ENCODE data around the gene TOX2.

Gene TOX2

DNA sequence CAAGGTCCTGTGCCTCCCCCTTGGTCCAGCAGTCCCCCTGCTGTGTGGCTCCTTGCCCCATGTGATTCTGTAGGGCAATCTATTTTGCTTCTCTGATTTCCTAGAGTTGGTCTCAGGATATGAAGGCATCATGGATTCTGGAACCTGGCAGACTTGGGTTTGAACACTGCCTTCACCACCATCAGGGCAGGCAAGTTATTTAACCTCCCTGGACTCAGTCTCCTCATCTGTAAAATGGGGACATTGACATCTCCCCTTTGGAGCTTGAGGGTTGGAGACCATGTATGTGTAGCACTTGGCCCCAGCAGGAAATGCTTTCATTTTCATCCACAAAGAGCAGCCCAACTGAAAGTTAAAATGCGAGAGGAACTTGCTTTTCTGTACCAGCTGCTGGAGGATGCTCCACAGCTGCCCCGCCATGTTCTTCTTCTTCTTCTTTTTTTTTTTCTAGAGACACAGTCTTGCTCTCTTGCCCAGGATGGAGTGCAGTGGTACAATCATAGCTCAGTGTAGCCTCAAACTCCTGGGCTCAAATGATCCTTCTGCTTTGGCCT lies 6.7 kb downstream of the TOX2 start:
- H3K4me3 ChIP-seq (ENCODE audit: low read length): no peak overlapping the region
- TF ChIP-seq, protein P1, sequence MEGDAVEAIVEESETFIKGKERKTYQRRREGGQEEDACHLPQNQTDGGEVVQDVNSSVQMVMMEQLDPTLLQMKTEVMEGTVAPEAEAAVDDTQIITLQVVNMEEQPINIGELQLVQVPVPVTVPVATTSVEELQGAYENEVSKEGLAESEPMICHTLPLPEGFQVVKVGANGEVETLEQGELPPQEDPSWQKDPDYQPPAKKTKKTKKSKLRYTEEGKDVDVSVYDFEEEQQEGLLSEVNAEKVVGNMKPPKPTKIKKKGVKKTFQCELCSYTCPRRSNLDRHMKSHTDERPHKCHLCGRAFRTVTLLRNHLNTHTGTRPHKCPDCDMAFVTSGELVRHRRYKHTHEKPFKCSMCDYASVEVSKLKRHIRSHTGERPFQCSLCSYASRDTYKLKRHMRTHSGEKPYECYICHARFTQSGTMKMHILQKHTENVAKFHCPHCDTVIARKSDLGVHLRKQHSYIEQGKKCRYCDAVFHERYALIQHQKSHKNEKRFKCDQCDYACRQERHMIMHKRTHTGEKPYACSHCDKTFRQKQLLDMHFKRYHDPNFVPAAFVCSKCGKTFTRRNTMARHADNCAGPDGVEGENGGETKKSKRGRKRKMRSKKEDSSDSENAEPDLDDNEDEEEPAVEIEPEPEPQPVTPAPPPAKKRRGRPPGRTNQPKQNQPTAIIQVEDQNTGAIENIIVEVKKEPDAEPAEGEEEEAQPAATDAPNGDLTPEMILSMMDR (conservative IDR thresholded peaks at IDR 0.05; ENCODE audit: low read length): no peak

DNA sequence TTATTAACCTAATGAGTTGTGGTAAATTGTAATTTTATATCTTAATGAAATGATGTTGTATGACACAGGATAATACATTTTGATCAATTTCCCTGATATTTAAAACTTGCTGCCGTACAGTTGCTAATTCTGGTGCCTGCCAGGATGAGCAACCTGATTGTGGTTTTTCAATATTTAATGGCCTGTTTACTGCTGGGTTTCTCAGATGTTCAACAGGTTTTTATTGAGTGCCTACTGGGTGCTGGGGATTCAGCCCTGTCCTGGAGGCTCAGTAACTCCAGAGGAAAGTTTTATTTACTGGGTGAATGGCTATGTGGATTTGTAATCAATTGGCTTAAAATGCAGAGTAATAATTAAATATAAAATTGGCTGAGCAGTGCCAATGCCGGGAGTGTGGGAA lies 8.0 kb downstream of the TOX2 start:
- TF ChIP-seq, protein P1 (conservative IDR thresholded peaks at IDR 0.05; ENCODE audit: low read length): no peak
- DNase-seq (ENCODE audit: low read depth): no peak
- no peak overlapping the region for H3K4me3 ChIP-seq (ENCODE audit: low read length)

More for the DNA sequence above, 6.7 kb downstream of the TOX2 start:
- no peak for DNase-seq (ENCODE audit: low read depth)

DNA sequence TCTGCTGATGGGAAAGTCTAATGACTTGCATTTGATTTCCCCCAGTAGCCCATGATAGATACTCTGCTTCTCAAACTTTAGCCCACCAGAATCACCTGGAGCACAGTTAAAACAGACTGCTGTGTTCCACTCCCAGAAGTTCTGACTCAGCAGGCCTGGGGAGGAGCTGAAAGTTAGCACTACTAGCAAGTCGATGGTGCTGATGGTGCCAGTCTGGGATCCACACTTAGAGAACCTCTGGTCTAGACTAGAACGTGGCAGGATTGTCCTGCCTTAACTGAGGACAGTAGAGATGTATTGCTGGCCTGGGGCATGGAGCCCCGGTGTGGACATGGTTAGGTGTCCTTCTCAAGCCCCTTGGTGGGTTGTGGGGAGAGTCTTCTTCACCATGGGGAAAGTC lies 8.7 kb downstream of the TOX2 start:
- TF ChIP-seq, protein P1 (conservative IDR thresholded peaks at IDR 0.05; ENCODE audit: low read length): no peak
- no peak for DNase-seq (ENCODE audit: low read depth)
- H3K4me3 ChIP-seq (ENCODE audit: low read length): no peak overlapping the region

DNA sequence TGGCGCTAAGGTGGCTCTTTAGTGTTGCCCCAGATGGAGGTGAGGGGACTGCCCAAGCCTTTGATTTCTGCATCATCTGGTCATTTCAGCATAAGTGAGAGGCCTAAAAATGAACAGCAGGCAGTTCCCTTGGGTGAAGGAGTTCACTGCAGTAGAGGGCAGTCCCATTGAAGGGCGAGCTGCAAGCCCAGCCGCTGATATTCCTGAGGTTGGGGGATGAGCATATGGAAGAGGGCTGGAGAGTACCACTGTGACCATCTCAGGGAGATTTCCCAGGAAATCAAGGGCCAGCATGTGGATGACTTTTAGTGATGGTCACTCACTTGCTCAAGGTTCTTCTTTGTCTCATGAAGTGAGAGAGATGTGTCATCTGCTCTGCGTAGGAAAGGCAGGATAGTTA lies 9.3 kb downstream of the TOX2 start:
- TF ChIP-seq, protein P1 (conservative IDR thresholded peaks at IDR 0.05; ENCODE audit: low read length): no peak
- no peak overlapping the region for H3K4me3 ChIP-seq (ENCODE audit: low read length)
- DNase-seq (ENCODE audit: low read depth): no peak

DNA sequence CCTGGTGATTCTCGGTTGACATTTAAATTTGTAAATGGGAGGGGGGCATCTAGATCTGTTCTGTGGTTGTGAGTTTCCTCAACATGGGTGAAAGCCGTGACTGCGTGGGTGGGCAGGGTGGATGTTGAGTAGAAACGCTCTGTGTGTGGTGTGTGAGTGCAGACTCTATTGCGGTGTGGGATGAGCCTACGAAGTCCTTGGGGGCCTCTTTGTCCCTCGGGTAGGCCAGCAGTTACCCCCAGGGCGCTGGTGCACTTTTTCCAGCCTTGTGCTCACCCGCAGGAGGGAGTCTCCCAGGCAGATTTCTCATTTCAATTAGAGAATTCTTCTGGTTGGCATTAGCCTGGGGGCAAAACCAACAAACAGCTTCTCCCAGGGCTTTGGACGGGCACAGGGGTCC lies 10.6 kb downstream of the TOX2 start:
- TF ChIP-seq, protein P1 (conservative IDR thresholded peaks at IDR 0.05; ENCODE audit: low read length): no peak
- DNase-seq (ENCODE audit: low read depth): no peak
- no peak overlapping the region for H3K4me3 ChIP-seq (ENCODE audit: low read length)

DNA sequence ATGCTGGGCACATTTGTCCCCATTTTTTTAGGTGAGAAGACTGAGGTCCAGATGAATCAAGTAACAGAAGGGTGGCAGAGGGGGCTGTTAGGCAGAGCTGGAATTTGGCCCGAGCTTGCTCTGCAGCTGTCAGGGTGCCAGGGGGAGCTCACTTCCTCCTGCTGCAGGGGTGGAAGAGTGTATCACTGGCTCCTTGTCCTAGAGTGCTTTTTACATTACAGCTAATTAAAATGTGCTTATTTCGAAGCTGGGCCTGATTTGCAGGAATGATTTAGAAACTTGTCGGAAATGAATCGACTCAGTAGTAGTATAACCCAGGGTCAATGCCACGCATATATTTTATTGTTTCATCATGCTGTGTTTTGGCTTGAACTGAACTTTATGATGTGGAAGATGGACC lies 11.1 kb downstream of the TOX2 start:
- no peak overlapping the region for H3K4me3 ChIP-seq (ENCODE audit: low read length)
- TF ChIP-seq, protein P1 (conservative IDR thresholded peaks at IDR 0.05; ENCODE audit: low read length): no peak
- DNase-seq (ENCODE audit: low read depth): peak; percentile 64

DNA sequence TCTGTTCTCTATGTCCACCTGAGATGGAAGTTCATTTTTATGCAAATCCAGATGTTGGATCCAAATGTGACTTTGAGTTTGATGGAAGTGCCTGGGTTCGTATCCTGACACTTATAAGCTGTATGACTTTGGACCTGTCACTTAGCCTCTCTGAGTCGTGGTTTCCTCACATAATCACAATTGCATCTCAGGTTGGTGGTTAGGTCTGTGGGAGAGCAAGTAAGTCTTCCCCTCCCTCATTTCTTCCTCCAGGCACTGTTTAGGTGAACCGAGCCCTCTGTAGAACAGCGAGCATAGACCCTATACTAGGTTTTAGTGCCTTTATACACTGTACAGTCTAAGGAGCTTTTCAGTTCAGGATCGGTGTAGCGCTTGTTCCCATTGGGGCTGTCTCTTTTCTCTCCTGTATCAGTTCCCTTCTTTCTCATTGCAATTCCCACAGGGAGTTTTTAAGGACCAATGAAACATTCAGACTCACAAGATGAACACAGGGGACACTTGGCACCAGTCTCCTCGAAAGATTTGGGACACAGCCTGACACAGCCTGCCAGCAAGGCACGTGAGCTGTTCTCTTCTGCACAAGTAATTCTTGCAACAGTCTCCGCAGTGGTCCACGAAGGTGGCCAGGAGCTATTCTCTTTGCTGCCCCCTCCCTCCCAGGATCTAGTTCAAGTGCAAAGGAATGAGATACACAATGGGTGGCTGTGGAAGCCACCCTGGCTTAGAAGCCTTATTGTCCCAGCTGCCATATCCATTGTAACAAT lies 11.8 kb downstream of the TOX2 start:
- DNase-seq (ENCODE audit: low read depth): no peak
- no peak overlapping the region for H3K4me3 ChIP-seq (ENCODE audit: low read length)
- TF ChIP-seq, protein P1 (conservative IDR thresholded peaks at IDR 0.05; ENCODE audit: low read length): no peak

All from AG10803 (cell line).